GM21825 (cell line): ENCODE measurements around the gene XPNPEP2.

Source experiments
- ATAC-seq: cut with Tn5 transposase; IDR thresholded peaks from one replicate; pipeline ENCODE4 v1.9.1; 2021; ENCODE audit warnings: mild to moderate bottlenecking, moderate library complexity; ENCODE audit not compliant: unreplicated experiment

Gene XPNPEP2

GRCh38 chrX:129738466-129739308 lies at the start of gene XPNPEP2:
TSS of gene XPNPEP2 (plus strand) at chrX:129738979. CDS start at chrX:129739214, 235 bp downstream.
- ATAC-seq, result no peak

- no peak for ATAC-seq
Observed at GRCh38 chrX:129689796-129690195, 49.0 kb upstream of the XPNPEP2 start.

GRCh38 chrX:129690435-129690834 lies 48.3 kb upstream of the XPNPEP2 start:
- ATAC-seq, result no peak

- ATAC-seq, result no peak
Observed at GRCh38 chrX:129693354-129693753, 45.4 kb upstream of the XPNPEP2 start.

GRCh38 chrX:129694805-129695204 lies 44.0 kb upstream of the XPNPEP2 start:
- ATAC-seq, result no peak

GRCh38 chrX:129695535-129695934 lies 43.2 kb upstream of the XPNPEP2 start:
- no peak for ATAC-seq

GRCh38 chrX:129695937-129696336 lies 42.8 kb upstream of the XPNPEP2 start:
- no peak for ATAC-seq

- no peak for ATAC-seq
Observed at GRCh38 chrX:129696463-129697155, 42.2 kb upstream of the XPNPEP2 start.

- no peak for ATAC-seq
Observed at GRCh38 chrX:129697204-129697829, 41.5 kb upstream of the XPNPEP2 start.

GRCh38 chrX:129698150-129698549 lies 40.6 kb upstream of the XPNPEP2 start:
- no peak for ATAC-seq

GRCh38 chrX:129700536-129700935 lies 38.2 kb upstream of the XPNPEP2 start:
- ATAC-seq, result no peak

GRCh38 chrX:129701624-129702069 lies 37.1 kb upstream of the XPNPEP2 start:
- ATAC-seq, result no peak

- ATAC-seq, result no peak
Observed at GRCh38 chrX:129704491-129704890, 34.3 kb upstream of the XPNPEP2 start.

- ATAC-seq, result no peak
Observed at GRCh38 chrX:129705377-129705925, 33.3 kb upstream of the XPNPEP2 start.

GRCh38 chrX:129705988-129706387 lies 32.8 kb upstream of the XPNPEP2 start:
- ATAC-seq, result no peak

- no peak for ATAC-seq
Observed at GRCh38 chrX:129706400-129707072, 32.2 kb upstream of the XPNPEP2 start.

- ATAC-seq, result no peak
Observed at GRCh38 chrX:129714581-129714980, 24.2 kb upstream of the XPNPEP2 start.

GRCh38 chrX:129716507-129716906 lies 22.3 kb upstream of the XPNPEP2 start:
- no peak for ATAC-seq

- ATAC-seq, result no peak
Observed at GRCh38 chrX:129717892-129718291, 20.9 kb upstream of the XPNPEP2 start.

GRCh38 chrX:129718676-129719075 lies 20.1 kb upstream of the XPNPEP2 start:
- no peak for ATAC-seq

- ATAC-seq, result no peak
Observed at GRCh38 chrX:129719268-129719667, 19.5 kb upstream of the XPNPEP2 start.
